Omental fat pad (tissue), 4 donors: Measurements from ENCODE around the gene ABCA13. TPM values are rescaled to one million over a fixed set of nuclear protein-coding genes. Genes with fewer than 3 reads are reported as not detected.

Source experiments
- ATAC-seq: fragments of 150-250 bp; one replicate; pipeline ENCODE4 v1.9.1; 2016; ENCODE audit warnings: mild to moderate bottlenecking, moderate library complexity; ENCODE audit not compliant: low FRiP score
- DNase-seq: peaks from one replicate; pipeline ENCODE4 v3.0.0-alpha.2; 2019; ENCODE audit warnings: low spot score
- total RNA-seq, 4 donors: library from RNA; depleted of rRNA; stranded (reverse); fragments of >200 nt; gene quantifications; one replicate each; pipeline ENCODE4 v1.1.0, GENCODE V29; 2016
- TF ChIP-seq, protein P1 (sequence below), 3 donors: fragments of 450-650 bp; IDR thresholded peaks; one replicate each; pipeline ENCODE4 v1.5.1; 2016 to 2017; ENCODE audit warnings: antibody characterized with exemption in 3 of 3, mild to moderate bottlenecking in 3 of 3, moderate library complexity in 2 of 3

ABCA13 gene
- total RNA-seq, 4 donors from 2014 or later: 0.13 to 0.37 (median 0.16) TPM; not detected in 1

DNA sequence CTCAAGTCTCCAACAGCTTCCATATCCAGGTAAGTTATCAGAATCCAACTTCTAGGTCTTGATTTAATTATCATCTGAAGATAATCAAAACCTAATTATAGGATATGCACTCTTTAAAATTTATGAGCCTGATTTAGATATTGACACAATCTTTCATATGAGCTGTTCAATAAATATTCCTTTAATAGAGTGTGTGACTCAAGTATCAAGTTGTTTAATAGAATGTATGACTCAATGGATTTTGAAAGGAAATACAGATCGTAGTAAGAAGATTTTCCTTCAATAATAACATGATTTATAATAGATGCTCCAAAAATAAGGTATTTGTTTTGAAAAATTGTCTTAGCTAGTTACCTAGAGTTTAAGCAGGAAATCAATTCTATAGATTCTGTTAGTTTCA is 97.8 kb downstream of the ABCA13 start:
- DNase-seq (no peak), ATAC-seq (no peak)
- TF ChIP-seq, protein P1, sequence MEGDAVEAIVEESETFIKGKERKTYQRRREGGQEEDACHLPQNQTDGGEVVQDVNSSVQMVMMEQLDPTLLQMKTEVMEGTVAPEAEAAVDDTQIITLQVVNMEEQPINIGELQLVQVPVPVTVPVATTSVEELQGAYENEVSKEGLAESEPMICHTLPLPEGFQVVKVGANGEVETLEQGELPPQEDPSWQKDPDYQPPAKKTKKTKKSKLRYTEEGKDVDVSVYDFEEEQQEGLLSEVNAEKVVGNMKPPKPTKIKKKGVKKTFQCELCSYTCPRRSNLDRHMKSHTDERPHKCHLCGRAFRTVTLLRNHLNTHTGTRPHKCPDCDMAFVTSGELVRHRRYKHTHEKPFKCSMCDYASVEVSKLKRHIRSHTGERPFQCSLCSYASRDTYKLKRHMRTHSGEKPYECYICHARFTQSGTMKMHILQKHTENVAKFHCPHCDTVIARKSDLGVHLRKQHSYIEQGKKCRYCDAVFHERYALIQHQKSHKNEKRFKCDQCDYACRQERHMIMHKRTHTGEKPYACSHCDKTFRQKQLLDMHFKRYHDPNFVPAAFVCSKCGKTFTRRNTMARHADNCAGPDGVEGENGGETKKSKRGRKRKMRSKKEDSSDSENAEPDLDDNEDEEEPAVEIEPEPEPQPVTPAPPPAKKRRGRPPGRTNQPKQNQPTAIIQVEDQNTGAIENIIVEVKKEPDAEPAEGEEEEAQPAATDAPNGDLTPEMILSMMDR (IDR thresholded peaks at IDR 0.05): no peak

DNA sequence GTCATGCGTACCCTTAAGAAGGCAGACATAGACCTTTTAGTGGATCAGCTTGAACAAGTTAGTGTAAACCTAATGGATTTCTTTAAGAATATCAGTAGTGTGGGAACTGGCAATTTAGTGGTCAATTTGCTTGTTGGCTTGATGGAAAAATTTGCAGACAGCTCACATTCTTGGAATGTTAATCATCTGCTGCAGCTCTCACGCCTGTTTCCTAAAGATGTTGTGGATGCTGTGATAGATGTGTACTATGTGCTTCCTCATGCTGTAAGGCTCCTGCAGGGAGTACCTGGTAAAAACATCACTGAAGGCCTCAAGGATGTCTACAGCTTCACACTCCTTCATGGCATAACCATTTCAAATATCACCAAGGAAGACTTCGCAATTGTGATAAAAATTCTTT is 103.4 kb downstream of the ABCA13 start:
- ATAC-seq (peak; percentile 62), DNase-seq (no peak)
- TF ChIP-seq, protein P1 (IDR thresholded peaks at IDR 0.05): no peak

DNA sequence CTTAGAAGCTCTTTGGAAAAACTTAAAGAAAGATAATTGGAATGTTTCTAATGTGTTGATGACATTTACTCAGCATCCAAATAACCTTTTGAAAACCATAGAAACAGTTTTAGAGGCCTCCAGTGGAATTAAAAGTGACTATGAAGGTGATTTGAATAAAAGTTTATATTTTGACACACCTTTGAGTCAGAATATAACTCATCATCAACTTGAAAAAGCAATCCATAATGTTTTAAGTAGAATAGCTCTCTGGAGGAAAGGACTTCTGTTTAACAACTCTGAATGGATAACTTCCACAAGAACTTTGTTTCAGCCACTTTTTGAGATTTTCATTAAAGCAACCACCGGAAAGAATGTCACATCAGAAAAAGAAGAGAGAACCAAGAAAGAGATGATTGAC is 108.2 kb downstream of the ABCA13 start:
- ATAC-seq (no peak), DNase-seq (no peak)
- TF ChIP-seq, protein P1 (IDR thresholded peaks at IDR 0.05): no peak

DNA sequence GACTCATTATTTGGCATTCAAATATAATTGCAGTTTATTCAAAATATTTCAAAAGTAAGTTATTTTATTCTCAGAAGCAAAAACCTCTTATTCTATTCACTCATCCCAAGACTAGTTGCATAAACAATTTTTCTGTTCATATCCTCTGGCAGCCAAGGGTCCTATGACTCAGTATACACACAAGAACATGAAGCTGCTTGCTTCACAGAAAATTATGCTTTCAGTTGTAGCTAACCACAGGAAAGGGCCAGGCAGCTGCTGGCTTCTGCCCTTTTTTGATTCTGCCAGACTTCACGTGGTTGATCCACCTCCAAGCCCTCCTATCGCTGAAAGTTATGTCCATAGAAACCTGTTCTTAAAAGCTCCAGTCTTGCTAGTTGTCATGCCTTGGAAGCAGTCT is 108.8 kb downstream of the ABCA13 start:
- TF ChIP-seq, protein P1 (IDR thresholded peaks at IDR 0.05): no peak
- no peak for DNase-seq
- ATAC-seq: no peak

DNA sequence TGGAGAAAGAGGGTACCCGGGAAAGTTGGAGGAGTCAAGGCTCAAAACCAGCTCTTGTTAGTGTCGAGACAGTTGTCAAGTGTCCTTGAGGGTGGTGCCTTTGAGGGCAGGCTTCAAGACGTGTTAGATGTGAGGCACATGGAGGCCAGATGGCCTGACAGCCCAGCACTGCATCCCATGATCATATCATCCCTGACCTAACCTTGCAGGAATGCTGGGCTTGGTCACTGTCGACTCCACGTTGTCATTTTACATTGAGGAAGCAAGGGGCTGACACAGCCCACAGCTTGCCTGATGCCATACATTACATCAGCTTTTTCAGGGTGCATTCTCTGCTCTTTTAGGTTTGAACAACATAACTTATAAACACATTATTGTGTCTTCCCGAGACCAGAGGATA is 114.1 kb downstream of the ABCA13 start:
- no peak for ATAC-seq
- TF ChIP-seq, protein P1 (IDR thresholded peaks at IDR 0.05): no peak

DNA sequence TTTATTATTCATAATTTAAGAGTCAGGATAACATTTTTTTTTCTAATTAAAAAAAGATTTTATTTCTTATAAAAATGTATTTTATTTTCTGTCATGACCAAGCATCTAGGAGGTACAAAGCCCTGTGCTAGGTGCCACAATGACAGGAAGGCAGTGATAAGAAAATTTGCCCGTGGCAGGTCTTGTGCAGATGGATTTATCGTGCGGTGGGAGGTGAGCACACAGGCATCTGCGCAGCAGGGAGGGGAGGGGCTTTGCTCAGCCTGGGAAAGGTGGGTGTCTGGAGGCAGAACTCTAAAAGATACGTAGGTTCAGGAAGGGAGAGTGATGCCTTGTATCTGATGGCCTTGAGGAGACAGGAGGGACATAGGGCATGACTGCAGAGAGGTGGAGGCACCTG is 115.6 kb downstream of the ABCA13 start:
- no peak for ATAC-seq
- DNase-seq: no peak
- TF ChIP-seq, protein P1 (IDR thresholded peaks at IDR 0.05): no peak

More for the DNA sequence above, 114.1 kb downstream of the ABCA13 start:
- DNase-seq: no peak

DNA sequence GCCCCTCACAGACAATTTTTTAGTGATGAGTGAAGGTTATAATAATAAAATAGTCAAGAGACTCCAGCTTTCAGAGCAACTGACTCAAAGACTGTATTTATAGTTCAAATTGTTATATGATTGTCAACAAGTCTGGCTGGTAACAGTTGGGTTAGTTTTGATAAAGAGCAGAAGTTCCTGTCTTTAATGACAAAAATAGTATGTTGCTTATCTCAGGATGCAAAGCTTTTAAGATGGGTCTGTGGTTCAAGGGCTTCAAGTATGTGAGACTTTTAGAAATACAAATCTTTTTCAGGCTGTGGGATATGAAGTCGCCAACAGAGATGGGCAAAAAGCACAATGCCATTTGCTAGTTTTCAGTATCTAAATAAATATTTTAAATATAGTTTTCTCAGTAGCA is 118.4 kb downstream of the ABCA13 start:
- no peak for ATAC-seq
- TF ChIP-seq, protein P1 (IDR thresholded peaks at IDR 0.05): no peak
- no peak for DNase-seq
